Neural crest cell (in vitro differentiated cells): ENCODE data around the gene HAPLN3. TPM values are rescaled to one million over a fixed set of nuclear protein-coding genes. Genes with fewer than 3 reads are reported as not detected.
A peak's percentile ranks its signal among the peaks of the same experiment; 100 is the strongest.
"Not testable (repeated sequence)": the region's sequence is repeated elsewhere in the genome, so short reads cannot be mapped to it uniquely, and the experiment has no call there.

ENCODE experiments used
- DNase-seq: peaks from one replicate; pipeline ENCODE4 v3.0.0; 2021; ENCODE audit warnings: low read depth, mixed read lengths, low spot score
- H3K27ac Mint-ChIP-seq: one replicate; pipeline ENCODE4 v1.8.0; 2021; ENCODE audit warnings: mild to moderate bottlenecking, mixed read lengths; ENCODE audit not compliant: unreplicated experiment
- H3K27me3 Mint-ChIP-seq: 2 replicates; pipeline ENCODE4 v1.8.0; 2021; ENCODE audit warnings: low read depth, mild to moderate bottlenecking, mixed read lengths
- H3K36me3 Mint-ChIP-seq: 2 replicates; pipeline ENCODE4 v1.8.0; 2021; ENCODE audit warnings: low read depth, mild to moderate bottlenecking, mixed read lengths
- H3K4me1 Mint-ChIP-seq: 2 replicates; pipeline ENCODE4 v1.8.0; 2021; ENCODE audit warnings: mixed read lengths
- H3K4me3 Mint-ChIP-seq: one replicate; pipeline ENCODE4 v1.8.0; 2021; ENCODE audit warnings: mild to moderate bottlenecking, mixed read lengths
- H3K9me3 Mint-ChIP-seq: 2 replicates; pipeline ENCODE4 v1.8.0; 2021; ENCODE audit warnings: mixed read lengths
- CTCF ChIP-seq: fragments of 200-600 bp; sonication (generic); conservative IDR thresholded peaks from 2 replicates; pipeline ENCODE4 v1.5.0; 2021; ENCODE audit warnings: antibody characterized with exemption, mild to moderate bottlenecking
- total RNA-seq: library from RNA; stranded (reverse); gene quantifications from 2 replicates; pipeline ENCODE4 v1.2.1, GENCODE V29; 2021

The HAPLN3 gene
- total RNA-seq, 1 donor from 2014 or later: 2.9 TPM

GRCh38 chr15:88932875-88933330 is 37.6 kb upstream of the HAPLN3 start:
- peak overlapping the region; percentile 60 for H3K4me3 Mint-ChIP-seq
- H3K27ac Mint-ChIP-seq: no peak overlapping the region
- TF ChIP-seq CTCF: no peak
- no peak for DNase-seq
- H3K36me3 Mint-ChIP-seq: peaks cover 3% of the 10 kb centered on the region
- no peaks in the 10 kb centered on the region for H3K27me3 Mint-ChIP-seq
- H3K4me1 Mint-ChIP-seq: peaks cover 13% of the 10 kb centered on the region
- peaks cover 12% of the 10 kb centered on the region for H3K9me3 Mint-ChIP-seq

- Mint-ChIP-seq H3K4me3 (peak overlapping the region; percentile 60), H3K9me3 (peaks cover 12% of the 10 kb centered on the region), H3K27ac (peak overlapping the region; percentile 63), H3K36me3 (peaks cover 3% of the 10 kb centered on the region), H3K27me3 (no peaks in the 10 kb centered on the region), H3K4me1 (peaks cover 13% of the 10 kb centered on the region)
- DNase-seq: no peak
- no peak for TF ChIP-seq CTCF
Measured at GRCh38 chr15:88932271-88932874, 37.0 kb upstream of the HAPLN3 start.

GRCh38 chr15:88930579-88930978 is 35.2 kb upstream of the HAPLN3 start:
- TF ChIP-seq CTCF: no peak
- Mint-ChIP-seq H3K27me3 (no peaks in the 10 kb centered on the region), H3K27ac (no peak overlapping the region), H3K4me1 (peaks cover 13% of the 10 kb centered on the region), H3K4me3 (no peak overlapping the region), H3K36me3 (no peaks in the 10 kb centered on the region), H3K9me3 (peaks cover 10% of the 10 kb centered on the region)
- no peak for DNase-seq

- Mint-ChIP-seq H3K9me3 (peaks cover 12% of the 10 kb centered on the region), H3K4me1 (peaks cover 13% of the 10 kb centered on the region)
- not testable (repeated sequence) for H3K27ac Mint-ChIP-seq, H3K36me3 Mint-ChIP-seq, H3K4me3 Mint-ChIP-seq, DNase-seq, H3K27me3 Mint-ChIP-seq
Measured at GRCh38 chr15:88929358-88930098, 34.2 kb upstream of the HAPLN3 start.

GRCh38 chr15:88928192-88928591 is 32.8 kb upstream of the HAPLN3 start:
- peaks cover 13% of the 10 kb centered on the region for H3K9me3 Mint-ChIP-seq

GRCh38 chr15:88925648-88926047 is 30.3 kb upstream of the HAPLN3 start:
- not testable (repeated sequence) for H3K27ac Mint-ChIP-seq, DNase-seq, H3K4me3 Mint-ChIP-seq, H3K36me3 Mint-ChIP-seq, H3K4me1 Mint-ChIP-seq, H3K9me3 Mint-ChIP-seq, H3K27me3 Mint-ChIP-seq

More at GRCh38 chr15:88928192-88928591, 32.8 kb upstream of the HAPLN3 start:
- DNase-seq, H3K27me3 Mint-ChIP-seq, H3K36me3 Mint-ChIP-seq, H3K4me3 Mint-ChIP-seq, H3K27ac Mint-ChIP-seq: not testable (repeated sequence)
- H3K4me1 Mint-ChIP-seq: peaks cover 13% of the 10 kb centered on the region

GRCh38 chr15:88920892-88921435 is 25.6 kb upstream of the HAPLN3 start:
- H3K36me3 Mint-ChIP-seq, H3K27me3 Mint-ChIP-seq, H3K4me3 Mint-ChIP-seq, DNase-seq, H3K4me1 Mint-ChIP-seq, H3K27ac Mint-ChIP-seq, H3K9me3 Mint-ChIP-seq: not testable (repeated sequence)
